ENCODE measurements around the gene RNF220. TPM values are rescaled to one million over a fixed set of nuclear protein-coding genes. Genes with fewer than 3 reads are reported as not detected.

The RNF220 gene
- total and polyA plus RNA-seq, 7 donors: 49.5 to 122 (median 82.8) TPM

DNA sequence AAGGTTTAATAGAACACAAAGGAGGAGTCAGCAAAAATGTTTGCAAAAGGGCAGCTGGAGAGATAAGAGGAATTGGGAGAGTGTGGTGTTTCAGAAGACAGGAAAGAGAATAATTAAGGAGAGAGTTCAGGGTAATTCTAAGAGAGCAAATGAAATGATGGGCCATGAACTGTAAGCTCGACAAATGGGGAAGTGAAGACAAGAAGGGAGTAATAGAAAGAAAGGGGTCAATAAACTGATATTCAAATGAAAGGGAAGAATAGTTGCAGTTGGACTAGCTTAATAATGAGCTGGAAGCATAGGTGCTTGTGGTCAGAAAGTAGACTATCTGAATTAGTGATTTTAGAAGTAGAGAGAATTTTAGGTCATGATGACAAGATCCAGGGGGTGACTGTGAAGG is 15.6 kb upstream of the RNF220 start:
- H3K27ac ChIP-seq: no peak overlapping the region
- no peak for TF ChIP-seq EP300 (IDR thresholded peaks at IDR 0.05)
- TF ChIP-seq POLR2A (IDR thresholded peaks at IDR 0.05): no peak
- no peak for TF ChIP-seq POLR2AphosphoS5 (IDR thresholded peaks at IDR 0.05)
- H3K9me3 ChIP-seq: no peaks in the 10 kb centered on the region
- WGBS, 2 donors: 53 to 54% methylated on average over 1 of the region's 1 CpG
- H3K27me3 ChIP-seq: peaks cover 0 to 9% (median 0%) of the 10 kb centered on the region in 3 donors
- H3K36me3 ChIP-seq: no peaks in the 10 kb centered on the region
- no peaks in the 10 kb centered on the region for H3K4me1 ChIP-seq
- no peak for DNase-seq
- intact Hi-C loops (cut with DNase I): loop anchor here (10.0 kb wide), 1 partner anchor 115 kb away; no protein-coding TSS in a partner anchor
- no peak overlapping the region for H3K4me3 ChIP-seq

DNA sequence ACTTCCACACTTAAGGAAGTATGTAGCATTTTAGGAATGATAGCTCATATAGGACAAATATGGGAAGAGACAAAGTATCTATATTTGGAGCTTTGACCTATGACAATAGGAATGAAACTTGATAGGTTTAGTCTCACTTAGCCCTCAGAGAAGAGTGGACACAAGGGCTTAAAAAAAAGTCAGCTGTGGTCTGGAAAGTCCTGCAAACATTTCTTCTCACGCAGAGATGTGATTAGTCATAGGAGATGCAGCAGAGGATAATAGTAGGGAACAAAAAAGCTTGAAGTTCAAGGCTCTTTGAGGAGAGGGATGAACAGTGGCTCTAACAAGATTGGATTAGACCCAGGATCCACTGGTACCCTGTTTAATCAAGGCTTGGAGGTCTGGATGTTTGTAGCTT is 14.8 kb upstream of the RNF220 start:
- no peak for DNase-seq
- intact Hi-C loops (cut with DNase I): no loop called here
- no peak for TF ChIP-seq POLR2AphosphoS5 (IDR thresholded peaks at IDR 0.05)
- Histone ChIP-seq H3K4me3 (no peak overlapping the region), H3K27me3 (peaks cover 0 to 18% (median 0%) of the 10 kb centered on the region in 3 donors), H3K4me1 (no peaks in the 10 kb centered on the region), H3K36me3 (no peaks in the 10 kb centered on the region), H3K9me3 (no peaks in the 10 kb centered on the region), H3K27ac (no peak overlapping the region)
- 70 to 72% methylated on average over 1 of the region's 1 CpG for WGBS, 2 donors

DNA sequence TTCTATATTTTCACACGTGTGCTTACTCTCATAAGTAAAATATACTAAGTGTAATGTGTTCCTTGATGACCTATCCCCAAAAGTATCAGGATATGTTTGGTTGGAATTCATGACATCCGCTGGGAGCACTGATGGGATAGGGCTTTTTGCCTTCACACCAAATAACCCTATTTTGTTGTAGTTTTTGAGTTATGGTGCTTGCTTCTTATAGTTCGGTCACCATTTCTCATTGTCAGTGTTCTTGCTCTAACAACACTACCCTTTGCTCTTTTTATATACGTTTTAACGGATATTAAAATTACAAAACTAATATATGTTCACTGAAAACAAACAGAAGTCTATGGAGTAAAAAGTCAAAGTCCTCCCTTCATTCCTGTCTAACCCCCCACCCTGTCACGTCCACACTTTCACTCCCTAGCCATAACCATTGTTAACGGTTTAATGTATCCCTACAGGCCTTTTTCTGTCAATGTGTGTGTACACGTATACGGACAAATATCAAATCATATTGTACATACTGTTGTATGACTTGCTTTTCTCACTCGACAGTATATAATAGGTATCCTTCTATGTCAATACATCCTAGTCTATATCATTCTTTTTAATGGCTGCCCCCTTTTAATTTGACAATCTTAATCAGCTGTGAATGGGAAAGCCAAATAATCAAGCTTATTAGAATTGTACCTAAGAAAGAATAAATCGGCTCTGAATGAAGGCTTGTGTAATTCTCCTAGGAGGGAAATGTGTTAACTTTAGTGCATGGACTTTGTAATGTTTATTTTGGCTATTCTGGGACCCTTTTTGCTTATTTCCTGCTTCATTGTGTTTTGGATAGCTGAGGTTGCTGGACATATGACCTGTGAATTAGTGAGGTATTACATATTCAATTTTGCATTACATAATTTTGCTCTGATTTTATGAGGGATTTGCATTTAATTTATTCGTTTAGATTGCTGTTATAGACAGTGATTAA is 3.5 kb upstream of the RNF220 start:
- Histone ChIP-seq H3K9me3 (no peaks in the 10 kb centered on the region), H3K27me3 (peaks cover 23 to 94% (median 56%) of the 10 kb centered on the region in 3 donors), H3K27ac (no peak overlapping the region), H3K4me3 (no peak overlapping the region), H3K4me1 (peaks cover 0 to 20% (median 19%) of the 10 kb centered on the region in 4 donors), H3K36me3 (no peaks in the 10 kb centered on the region)
- intact Hi-C loops (cut with DNase I): no loop called here
- 42 to 77% methylated on average over 12 of the region's 12 CpGs for WGBS, 2 donors
- TF ChIP-seq POLR2AphosphoS5 (IDR thresholded peaks at IDR 0.05) (no peak), EP300 (IDR thresholded peaks at IDR 0.05) (no peak), POLR2A (IDR thresholded peaks at IDR 0.05) (no peak)
- TF ChIP-seq, protein P1, sequence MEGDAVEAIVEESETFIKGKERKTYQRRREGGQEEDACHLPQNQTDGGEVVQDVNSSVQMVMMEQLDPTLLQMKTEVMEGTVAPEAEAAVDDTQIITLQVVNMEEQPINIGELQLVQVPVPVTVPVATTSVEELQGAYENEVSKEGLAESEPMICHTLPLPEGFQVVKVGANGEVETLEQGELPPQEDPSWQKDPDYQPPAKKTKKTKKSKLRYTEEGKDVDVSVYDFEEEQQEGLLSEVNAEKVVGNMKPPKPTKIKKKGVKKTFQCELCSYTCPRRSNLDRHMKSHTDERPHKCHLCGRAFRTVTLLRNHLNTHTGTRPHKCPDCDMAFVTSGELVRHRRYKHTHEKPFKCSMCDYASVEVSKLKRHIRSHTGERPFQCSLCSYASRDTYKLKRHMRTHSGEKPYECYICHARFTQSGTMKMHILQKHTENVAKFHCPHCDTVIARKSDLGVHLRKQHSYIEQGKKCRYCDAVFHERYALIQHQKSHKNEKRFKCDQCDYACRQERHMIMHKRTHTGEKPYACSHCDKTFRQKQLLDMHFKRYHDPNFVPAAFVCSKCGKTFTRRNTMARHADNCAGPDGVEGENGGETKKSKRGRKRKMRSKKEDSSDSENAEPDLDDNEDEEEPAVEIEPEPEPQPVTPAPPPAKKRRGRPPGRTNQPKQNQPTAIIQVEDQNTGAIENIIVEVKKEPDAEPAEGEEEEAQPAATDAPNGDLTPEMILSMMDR (IDR thresholded peaks at IDR 0.05): no peak
- no peak for DNase-seq

DNA sequence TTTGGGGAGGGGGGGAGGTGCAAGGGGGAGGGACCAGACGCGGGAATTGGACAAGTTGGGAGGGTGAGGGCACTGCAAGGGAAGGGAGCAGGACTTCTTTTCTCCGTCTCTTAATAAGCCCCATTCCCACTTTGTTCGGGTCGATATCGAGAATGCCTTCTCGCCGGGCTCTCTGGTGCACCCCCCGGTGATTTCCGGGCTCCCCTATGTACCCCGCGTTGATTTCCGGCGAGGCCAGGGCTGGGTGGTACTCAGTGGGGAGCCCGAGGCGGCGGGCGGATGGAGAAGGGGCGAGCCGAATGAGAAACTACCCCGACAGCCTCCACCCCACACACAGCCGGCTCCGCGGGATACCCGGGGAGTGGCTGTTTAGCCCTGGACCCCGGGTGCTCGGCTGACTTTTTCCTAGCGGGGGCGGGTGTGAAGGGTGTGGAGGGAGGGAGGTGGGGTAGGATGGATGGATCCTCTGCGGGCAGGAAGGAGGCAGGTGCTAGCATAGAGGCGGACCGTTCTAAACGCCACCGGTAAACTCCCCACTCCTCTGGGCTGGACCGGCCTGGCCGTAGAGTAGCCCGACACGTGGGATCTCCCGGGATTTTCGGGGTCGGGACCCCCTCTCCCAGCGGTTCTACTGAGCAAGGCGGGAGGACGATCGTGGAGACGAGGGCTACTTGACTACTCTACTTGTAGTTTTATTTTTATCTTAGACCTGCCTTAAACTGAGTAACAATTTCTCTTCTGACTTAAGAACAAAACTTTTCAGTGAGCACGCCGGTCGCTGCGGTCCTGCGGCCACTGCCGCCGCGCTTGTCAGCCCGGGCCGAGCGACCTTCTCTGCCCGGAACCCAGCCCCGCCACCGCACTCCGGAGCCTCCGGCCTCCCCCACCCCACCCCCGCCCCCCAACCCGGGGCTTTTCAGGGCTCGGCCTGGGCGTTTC is 1.0 kb downstream of the RNF220 start:
- no peaks in the 10 kb centered on the region for H3K9me3 ChIP-seq
- no peak for DNase-seq
- H3K36me3 ChIP-seq: no peaks in the 10 kb centered on the region
- peak overlapping the region in 3 of 4 donors; percentile 28 to 42 (median 37) for H3K4me3 ChIP-seq
- intact Hi-C loops (cut with DNase I): no loop called here
- TF ChIP-seq POLR2A (IDR thresholded peaks at IDR 0.05) (no peak), POLR2AphosphoS5 (IDR thresholded peaks at IDR 0.05) (peak in 1 of 4 donors; percentile 6)
- H3K27ac ChIP-seq: peak overlapping the region in 2 of 4 donors; percentile 18 to 34
- WGBS, 2 donors: 1% methylated on average over 66 of the region's 66 CpGs
- H3K4me1 ChIP-seq: peaks cover 0 to 39% (median 37%) of the 10 kb centered on the region in 4 donors
- H3K27me3 ChIP-seq: peaks cover 66 to 100% (median 93%) of the 10 kb centered on the region in 3 donors

DNA sequence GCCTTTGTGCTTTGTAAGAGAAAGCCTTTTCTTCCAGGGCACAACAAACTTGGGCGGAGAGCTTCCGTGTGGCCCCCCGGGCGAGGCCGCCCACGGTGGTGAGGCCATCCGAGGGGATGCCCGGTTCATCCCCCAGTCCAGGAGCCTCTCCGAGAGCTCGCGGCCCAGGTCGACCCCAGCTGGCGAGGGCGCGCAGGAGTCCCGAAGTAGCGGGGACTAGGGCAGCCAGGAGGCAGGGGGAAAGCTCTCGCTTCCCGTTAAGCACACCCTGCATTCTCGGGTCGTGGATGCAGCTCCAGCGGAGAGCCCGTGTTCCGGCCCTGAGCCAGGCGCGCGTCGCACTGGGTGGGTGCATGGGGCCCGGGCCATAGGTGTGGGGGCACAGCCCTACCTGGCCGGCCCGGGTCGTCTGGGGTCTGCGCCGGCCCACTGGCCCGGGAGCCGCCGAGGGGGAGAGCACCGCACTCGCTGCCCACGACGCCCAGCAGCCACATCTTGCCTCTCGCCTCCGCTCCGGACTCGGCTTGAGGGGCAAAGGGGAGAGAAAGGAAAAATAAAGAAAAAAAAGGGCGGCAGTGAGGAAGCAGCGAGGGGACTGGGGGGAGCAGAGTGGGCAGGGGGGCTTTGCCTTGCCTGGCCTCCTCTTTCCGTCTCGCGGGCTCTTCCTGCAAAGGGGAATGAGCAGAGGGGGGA is 1.8 kb downstream of the RNF220 start:
- H3K27me3 ChIP-seq: peaks cover 62 to 100% (median 98%) of the 10 kb centered on the region in 3 donors
- H3K9me3 ChIP-seq: no peaks in the 10 kb centered on the region
- H3K36me3 ChIP-seq: no peaks in the 10 kb centered on the region
- DNase-seq: no peak
- peaks cover 0 to 39% (median 37%) of the 10 kb centered on the region in 4 donors for H3K4me1 ChIP-seq
- TF ChIP-seq EP300 (IDR thresholded peaks at IDR 0.05) (no peak), POLR2AphosphoS5 (IDR thresholded peaks at IDR 0.05) (no peak), POLR2A (IDR thresholded peaks at IDR 0.05) (no peak)
- TF ChIP-seq, protein P1 (IDR thresholded peaks at IDR 0.05): no peak
- H3K4me3 ChIP-seq: peak overlapping the region in 3 of 4 donors; percentile 28 to 42 (median 37)
- H3K27ac ChIP-seq: no peak overlapping the region
- 1 to 5% methylated on average over 50 of the region's 50 CpGs for WGBS, 2 donors
- intact Hi-C loops (cut with DNase I): no loop called here
